T-helper 2 cell treated with Interferon-gamma antibody and Interleukin-4, amounts not matched to agents 5 μg/mL and 100 μg/mL, for 36 hours (primary cell): ENCODE measurements around the gene ASPRV1.
"Not testable (repeated sequence)": the region's sequence is repeated elsewhere in the genome, so short reads cannot be mapped to it uniquely, and the experiment has no call there.

Experiments used
- DNase-seq: peaks from one replicate; pipeline ENCODE4 v3.0.0; 2021; ENCODE audit warnings: low spot score
- H3K27ac Mint-ChIP-seq: one replicate; pipeline ENCODE4 v1.8.0; 2021; ENCODE audit warnings: mild to moderate bottlenecking, mixed read lengths
- H3K27me3 Mint-ChIP-seq: one replicate; pipeline ENCODE4 v1.8.0; 2021; ENCODE audit warnings: low read depth, mixed read lengths
- H3K36me3 Mint-ChIP-seq: one replicate; pipeline ENCODE4 v1.8.0; 2021; ENCODE audit warnings: low read depth, mixed read lengths
- H3K4me1 Mint-ChIP-seq: one replicate; pipeline ENCODE4 v1.8.0; 2021; ENCODE audit warnings: low read depth, mixed read lengths
- H3K4me3 Mint-ChIP-seq: one replicate; pipeline ENCODE4 v1.8.0; 2022; ENCODE audit warnings: mild to moderate bottlenecking, moderate library complexity, mixed read lengths
- H3K9me3 Mint-ChIP-seq: one replicate; pipeline ENCODE4 v1.8.0; 2021; ENCODE audit warnings: mixed read lengths

Gene ASPRV1

GRCh38 chr2:69961496-69961895 lies at the start of gene ASPRV1:
Gene ASPRV1 (minus strand): TSS chr2:69961631. CDS start chr2:69961436, 195 bp downstream.
- no peaks in the 10 kb centered on the region for H3K9me3 Mint-ChIP-seq
- no peak for DNase-seq
- no peaks in the 10 kb centered on the region for H3K36me3 Mint-ChIP-seq
- no peak within 1 kb of the TSS for H3K27ac Mint-ChIP-seq
- peaks cover 4% of the 10 kb centered on the region for H3K4me1 Mint-ChIP-seq
- no peak within 1 kb of the TSS for H3K4me3 Mint-ChIP-seq
- H3K27me3 Mint-ChIP-seq = peaks cover 19% of the 10 kb centered on the region

DNA sequence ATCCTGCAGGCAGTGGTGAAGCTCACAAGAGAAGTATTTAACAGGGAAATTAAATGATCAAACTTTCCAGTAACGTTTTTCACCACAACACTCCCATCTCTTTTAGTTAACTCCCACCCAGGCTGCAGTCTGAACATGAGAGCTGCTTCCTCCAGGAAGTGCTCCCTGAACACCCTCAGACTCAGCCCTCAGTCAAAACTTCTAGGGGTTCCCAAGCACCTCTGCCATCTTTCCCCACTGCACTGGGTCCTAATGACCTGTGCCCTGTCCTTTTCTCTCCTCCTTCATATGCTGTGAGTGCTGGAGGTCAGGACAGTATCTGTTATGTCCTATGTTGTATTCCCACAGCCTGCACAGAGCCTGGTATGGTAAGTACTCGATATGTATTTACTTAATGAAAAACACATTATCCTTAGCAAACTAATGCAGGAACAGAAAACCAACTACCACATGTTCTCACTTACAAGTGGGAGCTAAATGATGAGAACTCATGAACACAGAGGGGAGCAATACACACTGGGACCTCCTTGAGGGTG lies 49.2 kb upstream of the ASPRV1 start:
- Mint-ChIP-seq H3K4me3 (no peak overlapping the region), H3K9me3 (peaks cover 5% of the 10 kb centered on the region), H3K27ac (peak overlapping the region; percentile 37), H3K4me1 (peaks cover 21% of the 10 kb centered on the region), H3K36me3 (peaks cover 22% of the 10 kb centered on the region), H3K27me3 (no peaks in the 10 kb centered on the region)
- DNase-seq = no peak

GRCh38 chr2:70009762-70010575 lies 48.5 kb upstream of the ASPRV1 start:
- DNase-seq = no peak
- Mint-ChIP-seq H3K36me3 (peaks cover 17% of the 10 kb centered on the region), H3K9me3 (peaks cover under 1% of the 10 kb centered on the region), H3K4me3 (no peak overlapping the region), H3K27ac (no peak overlapping the region), H3K4me1 (peaks cover 20% of the 10 kb centered on the region), H3K27me3 (no peaks in the 10 kb centered on the region)

GRCh38 chr2:70008290-70008689 lies 46.9 kb upstream of the ASPRV1 start:
- Mint-ChIP-seq H3K27me3 (no peaks in the 10 kb centered on the region), H3K4me1 (peaks cover 18% of the 10 kb centered on the region), H3K36me3 (peaks cover 10% of the 10 kb centered on the region), H3K9me3 (no peaks in the 10 kb centered on the region), H3K4me3 (no peak overlapping the region), H3K27ac (no peak overlapping the region)
- no peak for DNase-seq

- peaks cover 26% of the 10 kb centered on the region for H3K4me1 Mint-ChIP-seq
- no peak overlapping the region for H3K4me3 Mint-ChIP-seq
- H3K27me3 Mint-ChIP-seq = no peaks in the 10 kb centered on the region
- no peaks in the 10 kb centered on the region for H3K9me3 Mint-ChIP-seq
- no peak overlapping the region for H3K27ac Mint-ChIP-seq
- H3K36me3 Mint-ChIP-seq = peaks cover 7% of the 10 kb centered on the region
- no peak for DNase-seq
Measured at GRCh38 chr2:70007151-70007550, 45.7 kb upstream of the ASPRV1 start.

DNA sequence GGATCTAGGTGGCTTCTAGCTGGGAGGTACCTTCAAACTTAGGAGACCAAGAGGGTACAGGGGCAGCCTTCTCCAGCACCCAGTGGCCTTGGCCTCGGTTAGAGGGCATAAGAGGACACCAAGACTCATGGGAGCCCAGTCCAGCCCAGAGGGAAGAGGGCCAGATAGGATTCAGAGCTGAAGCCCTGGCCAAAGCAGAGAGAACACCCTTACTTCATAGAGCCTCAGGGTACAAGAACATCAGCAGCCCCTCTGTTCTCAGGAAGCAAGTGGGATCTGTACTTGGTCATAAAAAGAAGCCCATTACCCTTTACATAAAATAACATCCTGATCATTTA lies 45.0 kb upstream of the ASPRV1 start:
- peaks cover 4% of the 10 kb centered on the region for H3K36me3 Mint-ChIP-seq
- DNase-seq = no peak
- H3K4me1 Mint-ChIP-seq = peaks cover 26% of the 10 kb centered on the region
- H3K9me3 Mint-ChIP-seq = no peaks in the 10 kb centered on the region
- no peaks in the 10 kb centered on the region for H3K27me3 Mint-ChIP-seq
- no peak overlapping the region for H3K4me3 Mint-ChIP-seq
- no peak overlapping the region for H3K27ac Mint-ChIP-seq

GRCh38 chr2:70005752-70006446 lies 44.5 kb upstream of the ASPRV1 start:
- Mint-ChIP-seq H3K27ac (no peak overlapping the region), H3K4me1 (peaks cover 24% of the 10 kb centered on the region)
- DNase-seq = no peak

DNA sequence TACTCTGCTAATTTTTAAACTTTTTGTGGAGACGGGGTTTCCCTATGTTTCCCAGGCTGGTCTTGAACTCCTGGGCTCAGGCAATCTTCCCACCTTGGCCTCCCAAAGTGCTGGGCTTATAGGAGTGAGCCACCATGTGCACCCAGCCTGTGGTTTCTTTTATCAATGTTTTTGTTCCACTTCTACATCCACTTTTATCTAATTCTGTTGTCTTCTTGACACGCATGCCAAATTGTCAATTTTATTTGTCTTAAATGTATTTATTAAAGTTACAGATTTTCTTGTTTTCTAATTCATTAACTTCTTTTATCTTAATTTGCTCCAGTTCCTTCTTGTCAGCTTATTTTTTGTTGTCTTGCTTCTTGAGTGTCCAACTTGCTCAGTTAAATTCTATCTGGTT lies 43.8 kb upstream of the ASPRV1 start:
- DNase-seq = no peak

More at GRCh38 chr2:70005752-70006446, 44.5 kb upstream of the ASPRV1 start:
- H3K9me3 Mint-ChIP-seq = no peaks in the 10 kb centered on the region
- H3K27me3 Mint-ChIP-seq = no peaks in the 10 kb centered on the region
- H3K4me3 Mint-ChIP-seq = no peak overlapping the region
- H3K36me3 Mint-ChIP-seq = no peaks in the 10 kb centered on the region

GRCh38 chr2:70003093-70003830 lies 41.8 kb upstream of the ASPRV1 start:
- Mint-ChIP-seq H3K27me3 (no peaks in the 10 kb centered on the region), H3K9me3 (no peaks in the 10 kb centered on the region), H3K27ac (no peak overlapping the region), H3K36me3 (no peaks in the 10 kb centered on the region), H3K4me3 (no peak overlapping the region), H3K4me1 (peaks cover 13% of the 10 kb centered on the region)
- DNase-seq = no peak

More for the DNA sequence above, 43.8 kb upstream of the ASPRV1 start:
- Mint-ChIP-seq H3K36me3 (no peaks in the 10 kb centered on the region), H3K27me3 (no peaks in the 10 kb centered on the region), H3K4me3 (no peak overlapping the region), H3K9me3 (no peaks in the 10 kb centered on the region), H3K4me1 (peaks cover 18% of the 10 kb centered on the region), H3K27ac (no peak overlapping the region)

DNA sequence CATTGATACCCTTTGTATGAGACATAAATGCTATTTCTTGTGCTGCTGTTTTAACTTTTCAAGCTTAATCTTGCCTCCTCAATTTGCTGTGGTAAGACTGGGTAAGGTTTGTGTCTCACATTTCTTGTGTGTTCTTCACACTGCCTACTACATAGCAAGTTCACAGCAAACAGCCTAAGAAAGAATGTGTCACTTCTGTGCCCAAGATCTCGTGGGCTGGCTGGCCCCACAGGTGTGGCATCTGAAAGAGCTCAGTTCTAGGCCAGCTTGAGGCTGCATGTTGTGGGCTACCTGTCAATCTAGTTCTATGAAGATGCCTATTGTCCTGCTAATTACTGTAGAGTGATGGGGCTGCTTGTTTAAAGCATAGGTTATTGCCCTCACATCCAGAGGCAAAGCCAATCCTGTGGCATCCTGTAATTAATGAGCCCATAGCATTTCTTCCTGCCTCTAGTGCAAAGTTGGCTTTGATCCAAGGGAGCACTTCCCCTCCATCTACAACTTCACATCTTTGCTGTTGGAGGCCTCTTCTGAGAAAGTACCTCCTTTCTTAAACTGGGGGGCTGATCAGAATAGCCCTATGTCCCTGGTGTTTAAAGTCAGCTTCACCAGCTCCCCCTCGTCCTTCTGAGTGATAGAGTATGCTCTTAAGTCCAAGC lies 40.9 kb upstream of the ASPRV1 start:
- H3K4me3 Mint-ChIP-seq = no peak overlapping the region
- H3K9me3 Mint-ChIP-seq = no peaks in the 10 kb centered on the region
- H3K4me1 Mint-ChIP-seq = peaks cover 15% of the 10 kb centered on the region
- peak overlapping the region; percentile 4 for H3K27ac Mint-ChIP-seq
- H3K36me3 Mint-ChIP-seq = no peaks in the 10 kb centered on the region
- no peak for DNase-seq
- no peaks in the 10 kb centered on the region for H3K27me3 Mint-ChIP-seq

DNA sequence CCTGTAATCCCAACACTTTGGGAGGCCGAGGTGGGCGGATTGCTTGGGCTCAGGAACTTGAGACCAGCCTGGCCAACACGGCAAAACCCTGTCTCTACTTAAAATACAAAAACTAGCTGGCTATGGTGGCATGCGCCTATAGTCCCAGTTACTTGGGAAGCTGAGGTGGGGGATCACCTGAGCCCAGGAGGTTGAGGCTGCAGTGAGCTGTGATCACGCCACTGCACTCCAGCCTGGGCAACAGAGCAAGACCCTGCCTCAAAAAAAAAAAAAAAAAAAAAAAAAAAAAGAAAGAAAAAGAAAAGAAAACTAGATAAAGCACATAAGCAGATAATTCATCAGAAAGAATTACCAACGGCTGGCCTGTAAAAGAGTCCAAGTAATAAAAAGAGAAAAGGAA lies 39.1 kb upstream of the ASPRV1 start:
- H3K27me3 Mint-ChIP-seq, DNase-seq, H3K4me3 Mint-ChIP-seq, H3K9me3 Mint-ChIP-seq, H3K27ac Mint-ChIP-seq, H3K36me3 Mint-ChIP-seq: not testable (repeated sequence)
- peaks cover 18% of the 10 kb centered on the region for H3K4me1 Mint-ChIP-seq

DNA sequence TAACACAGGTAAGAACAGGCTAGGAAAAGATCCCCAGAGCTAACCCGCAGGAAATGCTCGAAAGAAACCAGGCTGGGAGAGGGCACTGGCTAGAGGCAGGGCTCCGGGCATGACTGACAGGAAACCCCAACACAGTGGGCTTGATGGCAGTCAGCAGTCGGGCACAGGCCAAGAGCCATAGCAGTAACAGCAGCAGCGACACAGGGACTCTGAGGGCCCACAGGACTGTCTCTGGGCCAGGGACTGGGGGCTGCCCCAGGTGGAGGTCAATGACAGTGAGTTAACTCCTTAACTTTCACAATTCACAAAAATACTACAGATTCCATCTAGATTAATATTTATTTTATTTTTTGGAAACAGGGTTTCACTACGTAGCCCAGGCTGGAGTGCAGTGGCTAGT lies 37.3 kb upstream of the ASPRV1 start:
- H3K4me1 Mint-ChIP-seq = peaks cover 15% of the 10 kb centered on the region
- peaks cover 11% of the 10 kb centered on the region for H3K36me3 Mint-ChIP-seq
- H3K4me3 Mint-ChIP-seq = no peak overlapping the region
- no peak overlapping the region for H3K27ac Mint-ChIP-seq
- no peak for DNase-seq
- H3K27me3 Mint-ChIP-seq = no peaks in the 10 kb centered on the region
- no peaks in the 10 kb centered on the region for H3K9me3 Mint-ChIP-seq

GRCh38 chr2:69997015-69997830 lies 35.8 kb upstream of the ASPRV1 start:
- peak; percentile 11 for DNase-seq
- Mint-ChIP-seq H3K36me3 (peaks cover 13% of the 10 kb centered on the region), H3K27ac (no peak overlapping the region), H3K4me1 (peaks cover 7% of the 10 kb centered on the region), H3K27me3 (no peaks in the 10 kb centered on the region), H3K9me3 (no peaks in the 10 kb centered on the region), H3K4me3 (no peak overlapping the region)
